ENCODE measurements around the gene CDK5RAP1.

- TF ChIP-seq POLR2A (IDR thresholded peaks at IDR 0.05) (no peak), CTCF (IDR thresholded peaks at IDR 0.05) (no peak), POLR2AphosphoS5 (IDR thresholded peaks at IDR 0.05) (no peak)
These were observed 81.3 kb downstream of the CDK5RAP1 start for GRCh38 chr20:33320006-33320405.
